ENCODE measurements around the gene BLNK. TPM values are rescaled to one million over a fixed set of nuclear protein-coding genes. Genes with fewer than 3 reads are reported as not detected.

BLNK gene
- total RNA-seq, 1 experiment from 2014 or later = 7.5 TPM

- CTCF ChIA-PET = no interaction called here
- intact Hi-C loops (cut with micrococcal nuclease; ENCODE audit: unreplicated experiment) = no loop called here
- Mint-ChIP-seq H3K9me3 (ENCODE audit: low read depth, unreplicated experiment) (no peaks in the 10 kb centered on the region), H3K27me3 (ENCODE audit: unreplicated experiment) (no peaks in the 10 kb centered on the region), H3K4me3 (ENCODE audit: low read depth, unreplicated experiment) (no peak overlapping the region), H3K4me1 (ENCODE audit: low read depth, unreplicated experiment) (no peaks in the 10 kb centered on the region), H3K36me3 (ENCODE audit: insufficient read depth, unreplicated experiment) (peaks cover 5% of the 10 kb centered on the region), H3K27ac (ENCODE audit: unreplicated experiment) (no peak overlapping the region)
- TF ChIP-seq, protein P1, sequence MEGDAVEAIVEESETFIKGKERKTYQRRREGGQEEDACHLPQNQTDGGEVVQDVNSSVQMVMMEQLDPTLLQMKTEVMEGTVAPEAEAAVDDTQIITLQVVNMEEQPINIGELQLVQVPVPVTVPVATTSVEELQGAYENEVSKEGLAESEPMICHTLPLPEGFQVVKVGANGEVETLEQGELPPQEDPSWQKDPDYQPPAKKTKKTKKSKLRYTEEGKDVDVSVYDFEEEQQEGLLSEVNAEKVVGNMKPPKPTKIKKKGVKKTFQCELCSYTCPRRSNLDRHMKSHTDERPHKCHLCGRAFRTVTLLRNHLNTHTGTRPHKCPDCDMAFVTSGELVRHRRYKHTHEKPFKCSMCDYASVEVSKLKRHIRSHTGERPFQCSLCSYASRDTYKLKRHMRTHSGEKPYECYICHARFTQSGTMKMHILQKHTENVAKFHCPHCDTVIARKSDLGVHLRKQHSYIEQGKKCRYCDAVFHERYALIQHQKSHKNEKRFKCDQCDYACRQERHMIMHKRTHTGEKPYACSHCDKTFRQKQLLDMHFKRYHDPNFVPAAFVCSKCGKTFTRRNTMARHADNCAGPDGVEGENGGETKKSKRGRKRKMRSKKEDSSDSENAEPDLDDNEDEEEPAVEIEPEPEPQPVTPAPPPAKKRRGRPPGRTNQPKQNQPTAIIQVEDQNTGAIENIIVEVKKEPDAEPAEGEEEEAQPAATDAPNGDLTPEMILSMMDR (IDR thresholded peaks at IDR 0.05; ENCODE audit: unreplicated experiment) = no peak
- no peak for DNase-seq
- BruUV-seq (replicated peaks) = no TSS peak
Observed at GRCh38 chr10:96217711-96218110, 53.7 kb downstream of the BLNK start.

DNA sequence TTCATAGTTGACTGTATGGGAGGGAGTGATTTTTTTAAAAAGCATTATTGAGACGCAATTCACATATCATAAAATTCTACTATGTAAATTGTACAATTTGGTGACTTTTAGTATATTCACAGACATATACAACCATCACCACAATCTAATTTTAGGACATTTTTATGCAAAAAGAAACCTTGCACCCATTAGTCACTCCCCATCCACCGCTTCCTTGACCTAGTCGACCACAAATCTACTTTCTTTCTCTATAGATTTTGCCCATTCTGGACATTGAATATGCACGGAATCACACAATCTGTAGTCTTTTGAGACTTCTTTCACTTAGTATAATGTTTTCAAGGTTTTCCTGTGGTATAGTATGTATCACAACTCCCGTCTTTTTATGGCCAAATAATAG is 54.6 kb downstream of the BLNK start:
- CTCF ChIA-PET = no interaction called here

GRCh38 chr10:96212911-96213310 is 58.5 kb downstream of the BLNK start:
- Mint-ChIP-seq H3K27me3 (ENCODE audit: unreplicated experiment) (no peaks in the 10 kb centered on the region), H3K36me3 (ENCODE audit: insufficient read depth, unreplicated experiment) (no peaks in the 10 kb centered on the region), H3K4me1 (ENCODE audit: low read depth, unreplicated experiment) (no peaks in the 10 kb centered on the region), H3K27ac (ENCODE audit: unreplicated experiment) (no peak overlapping the region), H3K9me3 (ENCODE audit: low read depth, unreplicated experiment) (no peaks in the 10 kb centered on the region), H3K4me3 (ENCODE audit: low read depth, unreplicated experiment) (no peak overlapping the region)
- DNase-seq = no peak
- CTCF ChIA-PET = interaction anchor here (1.1 kb wide), 1 partner anchor 16 kb away, joined by 3 read pairs; no protein-coding TSS in a partner anchor
- intact Hi-C loops (cut with micrococcal nuclease; ENCODE audit: unreplicated experiment) = no loop called here
- TF ChIP-seq, protein P1 (IDR thresholded peaks at IDR 0.05; ENCODE audit: unreplicated experiment) = no peak
- BruUV-seq (replicated peaks) = no TSS peak

More for the DNA sequence above, 54.6 kb downstream of the BLNK start:
- Mint-ChIP-seq H3K27ac (ENCODE audit: unreplicated experiment) (no peak overlapping the region), H3K4me1 (ENCODE audit: low read depth, unreplicated experiment) (no peaks in the 10 kb centered on the region), H3K9me3 (ENCODE audit: low read depth, unreplicated experiment) (no peaks in the 10 kb centered on the region), H3K27me3 (ENCODE audit: unreplicated experiment) (no peaks in the 10 kb centered on the region), H3K36me3 (ENCODE audit: insufficient read depth, unreplicated experiment) (no peaks in the 10 kb centered on the region), H3K4me3 (ENCODE audit: low read depth, unreplicated experiment) (no peak overlapping the region)
- TF ChIP-seq, protein P1 (IDR thresholded peaks at IDR 0.05; ENCODE audit: unreplicated experiment) = no peak
- DNase-seq = no peak
- BruUV-seq (replicated peaks) = no TSS peak
- intact Hi-C loops (cut with micrococcal nuclease; ENCODE audit: unreplicated experiment) = no loop called here

- no TSS peak for BruUV-seq (replicated peaks)
Observed at GRCh38 chr10:96211764-96212163, 59.6 kb downstream of the BLNK start.

More at GRCh38 chr10:96211764-96212163, 59.6 kb downstream of the BLNK start:
- CTCF ChIA-PET = no interaction called here
- H3K4me3 Mint-ChIP-seq (ENCODE audit: low read depth, unreplicated experiment) = no peak overlapping the region
- no peak overlapping the region for H3K27ac Mint-ChIP-seq (ENCODE audit: unreplicated experiment)
- intact Hi-C loops (cut with micrococcal nuclease; ENCODE audit: unreplicated experiment) = no loop called here
- H3K27me3 Mint-ChIP-seq (ENCODE audit: unreplicated experiment) = no peaks in the 10 kb centered on the region
- no peaks in the 10 kb centered on the region for H3K36me3 Mint-ChIP-seq (ENCODE audit: insufficient read depth, unreplicated experiment)
- no peaks in the 10 kb centered on the region for H3K9me3 Mint-ChIP-seq (ENCODE audit: low read depth, unreplicated experiment)
- no peaks in the 10 kb centered on the region for H3K4me1 Mint-ChIP-seq (ENCODE audit: low read depth, unreplicated experiment)
- no peak for DNase-seq
- TF ChIP-seq, protein P1 (IDR thresholded peaks at IDR 0.05; ENCODE audit: unreplicated experiment) = no peak

All from Calu3 (cell line).